HG03064 (cell line): ENCODE measurements around the gene FGF12.

Experiments
- ATAC-seq: cut with Tn5 transposase; IDR thresholded peaks from one replicate; pipeline ENCODE4 v1.9.1; 2021; ENCODE audit warnings: low read depth; ENCODE audit not compliant: unreplicated experiment

FGF12 gene

GRCh38 chr3:192433704-192434103 lies 293.6 kb downstream of the FGF12 start:
- ATAC-seq, result no peak

DNA sequence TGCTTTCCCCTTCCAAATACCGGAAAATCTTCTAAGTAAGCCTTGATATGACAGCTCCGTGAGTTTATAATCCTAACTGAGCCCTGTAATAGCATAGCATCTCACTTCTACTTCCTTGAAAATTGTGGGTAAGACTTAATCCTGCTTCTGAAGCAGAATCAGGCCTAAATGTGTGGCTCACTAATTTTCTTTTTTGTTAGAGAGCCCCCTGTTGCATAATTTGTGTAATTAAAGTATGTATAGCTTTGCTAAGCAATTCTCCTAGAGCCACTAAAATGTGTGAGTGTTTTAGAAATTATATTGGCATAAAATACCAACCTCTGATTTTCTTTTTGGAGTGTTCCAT lies 304.4 kb downstream of the FGF12 start:
- ATAC-seq, result no peak

DNA sequence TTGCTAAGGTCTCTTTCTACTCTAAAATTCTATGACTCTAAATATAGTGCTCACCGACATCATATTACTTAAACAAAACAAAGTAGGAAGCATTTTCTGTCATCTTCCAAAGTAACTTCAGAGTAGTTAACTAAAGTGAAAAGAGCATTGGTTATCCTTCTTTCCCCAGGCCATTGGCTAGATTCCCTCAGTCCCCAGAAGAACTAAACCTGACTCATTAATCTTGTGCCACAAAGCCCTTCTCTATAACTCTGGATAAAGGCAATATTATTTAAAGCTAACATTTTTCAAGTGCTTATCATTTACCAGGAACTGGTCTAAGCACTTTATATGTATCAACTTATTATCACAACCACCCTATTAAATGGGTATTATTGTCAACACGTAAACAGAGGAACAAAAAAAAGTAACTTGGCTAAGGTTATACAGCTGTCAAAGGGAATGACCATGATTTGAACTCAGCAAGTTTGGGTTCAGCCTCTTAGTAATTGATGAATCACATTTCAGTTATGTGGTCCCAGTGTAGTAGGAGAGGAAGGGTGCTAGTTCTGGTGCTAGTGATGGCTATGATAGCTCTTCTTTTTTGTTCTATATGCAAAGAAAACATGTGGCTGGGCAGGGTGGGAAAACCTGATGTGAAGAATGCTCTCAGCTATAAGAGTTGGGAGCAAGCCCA lies 304.9 kb downstream of the FGF12 start:
- ATAC-seq, result no peak

DNA sequence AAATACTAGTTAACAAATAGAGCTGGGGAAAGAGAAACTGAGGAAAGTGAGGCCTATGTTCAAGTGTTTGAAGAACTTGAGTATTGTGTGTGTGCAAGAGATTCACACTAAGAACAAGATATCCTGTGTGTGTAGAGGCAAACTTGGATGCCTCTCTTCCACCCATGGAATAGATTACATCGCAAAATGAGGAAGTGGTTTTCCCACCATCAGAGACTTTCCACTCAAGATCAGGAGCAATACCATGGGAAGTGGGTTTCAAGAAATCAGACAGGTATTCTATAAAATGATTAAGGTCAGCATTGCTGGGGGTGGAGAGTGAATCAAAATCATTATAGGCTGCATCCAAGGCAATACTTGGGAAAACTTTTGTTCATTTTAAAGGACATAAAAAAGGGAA lies 308.0 kb downstream of the FGF12 start:
- no peak for ATAC-seq

DNA sequence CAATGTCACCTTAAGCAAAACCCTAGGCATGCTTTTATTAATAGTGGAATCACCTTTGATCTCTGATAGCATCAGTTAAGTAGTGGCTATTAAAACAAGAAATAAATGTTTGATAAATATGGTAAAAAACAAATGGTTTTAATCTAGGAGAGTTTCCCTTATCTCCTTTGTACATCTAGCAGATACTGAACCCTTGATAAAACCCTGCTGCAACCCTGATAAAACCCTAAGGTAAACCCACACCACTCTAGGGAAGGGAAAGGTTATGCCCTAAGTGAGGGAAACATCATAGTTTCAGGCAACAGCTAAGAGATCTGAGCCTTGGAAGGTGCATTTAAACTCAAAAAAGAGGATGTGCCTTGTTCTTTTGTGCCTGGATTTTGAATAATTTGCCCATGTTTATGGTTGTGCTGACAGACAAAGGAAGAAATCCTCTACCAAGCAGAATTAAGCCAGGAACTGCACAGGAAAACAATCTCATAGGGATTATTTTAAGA lies 309.7 kb downstream of the FGF12 start:
- ATAC-seq, result no peak

GRCh38 chr3:192417017-192417416 lies 310.3 kb downstream of the FGF12 start:
- no peak for ATAC-seq

- no peak for ATAC-seq
Measured at GRCh38 chr3:192413461-192413860, 313.9 kb downstream of the FGF12 start.

DNA sequence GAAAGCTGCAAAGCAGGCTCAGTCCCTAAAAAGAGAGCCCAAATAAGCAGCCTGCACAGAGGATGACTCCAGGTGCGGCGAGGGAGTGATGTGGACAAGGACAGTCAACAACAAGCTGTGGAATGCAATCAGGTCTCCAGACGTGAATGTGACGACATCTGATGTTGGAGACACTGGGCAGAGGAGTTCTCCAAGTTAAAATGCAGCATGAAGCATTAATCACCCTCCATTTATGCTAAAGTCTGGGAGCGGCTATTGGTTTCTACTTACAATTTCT lies 316.7 kb downstream of the FGF12 start:
- no peak for ATAC-seq

DNA sequence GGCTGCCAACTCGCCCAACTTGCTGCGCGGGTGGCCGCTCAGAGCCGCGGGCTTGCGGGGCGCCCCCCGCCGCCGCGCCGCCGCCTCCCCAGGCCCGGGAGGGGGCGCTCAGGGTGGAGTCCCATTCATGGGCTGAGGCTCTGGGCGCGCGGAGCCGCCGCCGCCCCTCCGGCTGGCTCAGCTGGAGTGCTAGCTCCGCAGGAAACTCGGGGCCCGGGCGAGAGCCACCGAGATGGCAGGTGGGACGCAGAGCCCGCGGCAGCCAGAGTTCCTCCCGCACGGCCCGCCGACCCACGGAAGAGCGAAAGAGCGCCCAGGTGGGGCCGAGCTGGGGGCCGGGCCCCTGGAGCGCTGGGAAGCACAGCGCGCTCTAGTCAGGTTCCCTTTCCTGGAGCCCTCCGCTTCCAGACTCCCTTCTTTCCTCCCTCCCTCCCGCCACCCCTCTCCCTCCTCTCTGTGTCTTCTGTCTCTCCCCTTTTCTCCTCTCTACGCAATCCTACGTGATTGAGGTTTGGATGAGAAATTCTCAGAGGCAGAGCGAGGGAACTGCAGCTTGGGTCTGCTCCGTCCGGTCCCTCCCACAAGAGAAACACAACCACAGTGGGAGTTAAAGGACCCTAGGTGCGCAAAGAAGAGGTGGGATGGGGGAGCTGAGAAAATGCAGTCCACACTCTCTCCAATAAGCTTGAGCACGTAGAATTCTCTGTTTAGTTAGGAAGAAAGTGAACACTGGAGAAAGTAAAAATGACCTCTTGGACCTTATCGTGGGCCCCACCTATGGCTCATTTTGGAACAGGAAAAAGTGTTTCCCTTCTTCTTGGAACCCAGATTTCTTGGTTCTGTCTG lies 317.3 kb downstream of the FGF12 start:
- no peak for ATAC-seq

GRCh38 chr3:192409201-192409837 lies 318.0 kb downstream of the FGF12 start:
- no peak for ATAC-seq

GRCh38 chr3:192408647-192409200 lies 318.6 kb downstream of the FGF12 start:
- no peak for ATAC-seq

DNA sequence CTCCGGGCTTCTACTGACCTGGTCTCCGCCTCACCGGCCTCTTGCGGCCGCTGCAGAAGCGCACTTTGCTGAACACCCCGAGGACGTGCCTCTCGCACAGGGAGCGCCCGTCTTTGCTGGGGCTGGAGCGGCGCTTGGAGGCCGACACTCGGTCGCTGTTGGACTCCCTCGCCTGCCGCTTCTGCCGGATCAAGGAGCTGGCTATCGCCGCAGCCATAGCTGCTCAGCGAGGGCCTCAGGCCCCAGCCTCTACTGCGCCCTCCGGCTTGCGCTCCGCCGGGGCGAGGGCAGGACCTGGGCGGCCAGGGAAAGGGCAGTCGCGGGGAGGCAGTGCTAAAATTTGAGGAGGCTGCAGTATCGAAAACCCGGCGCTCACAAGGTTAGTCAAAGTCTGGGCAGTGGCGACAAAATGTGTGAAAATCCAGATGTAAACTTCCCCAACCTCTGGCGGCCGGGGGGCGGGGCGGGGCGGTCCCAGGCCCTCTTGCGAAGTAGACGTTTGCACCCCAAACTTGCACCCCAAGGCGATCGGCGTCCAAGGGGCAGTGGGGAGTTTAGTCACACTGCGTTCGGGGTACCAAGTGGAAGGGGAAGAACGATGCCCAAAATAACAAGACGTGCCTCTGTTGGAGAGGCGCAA lies 319.2 kb downstream of the FGF12 start:
- no peak for ATAC-seq

GRCh38 chr3:192399767-192400166 lies 327.6 kb downstream of the FGF12 start:
- ATAC-seq, result no peak

GRCh38 chr3:192397012-192397411 lies 330.3 kb downstream of the FGF12 start:
- no peak for ATAC-seq

DNA sequence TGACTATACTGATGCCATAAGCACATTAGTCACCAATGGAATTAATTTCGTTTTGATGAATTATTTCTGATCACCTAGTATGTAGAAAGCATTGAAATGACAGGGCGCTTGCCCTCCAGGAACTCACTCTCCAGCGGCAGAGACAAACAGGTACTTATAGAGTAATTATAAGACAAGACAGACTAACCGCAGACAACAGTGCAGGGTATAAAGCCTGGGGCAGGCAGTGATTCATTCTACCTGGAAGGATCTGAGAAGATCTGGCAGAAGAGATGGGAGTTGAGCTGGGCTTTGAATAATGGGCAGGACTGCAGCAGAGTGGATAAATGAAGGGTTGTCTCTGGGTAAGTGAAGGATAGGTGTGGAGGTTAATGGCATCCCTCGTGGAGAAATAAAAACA lies 331.8 kb downstream of the FGF12 start:
- ATAC-seq, result no peak

- no peak for ATAC-seq
Measured at GRCh38 chr3:192392986-192393385, 334.4 kb downstream of the FGF12 start.

DNA sequence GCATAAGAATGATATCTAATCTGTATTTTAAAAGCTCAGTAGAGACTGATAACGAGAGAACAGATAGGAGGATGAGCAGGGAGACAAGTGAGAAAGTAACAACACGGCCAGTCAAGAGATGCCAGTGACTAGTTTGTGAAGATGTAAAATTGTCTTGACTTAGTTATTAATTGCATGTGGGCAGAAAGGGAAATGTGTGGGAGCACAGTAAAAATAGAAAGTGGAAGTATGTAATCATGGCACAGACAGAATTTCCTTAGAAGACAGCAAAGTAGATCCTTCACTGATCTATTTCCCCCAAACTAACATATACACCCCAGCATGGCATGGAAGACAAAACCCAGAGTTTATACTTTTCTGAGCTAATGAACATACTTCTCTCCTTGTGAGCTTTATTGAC lies 344.5 kb downstream of the FGF12 start:
- ATAC-seq, result no peak

DNA sequence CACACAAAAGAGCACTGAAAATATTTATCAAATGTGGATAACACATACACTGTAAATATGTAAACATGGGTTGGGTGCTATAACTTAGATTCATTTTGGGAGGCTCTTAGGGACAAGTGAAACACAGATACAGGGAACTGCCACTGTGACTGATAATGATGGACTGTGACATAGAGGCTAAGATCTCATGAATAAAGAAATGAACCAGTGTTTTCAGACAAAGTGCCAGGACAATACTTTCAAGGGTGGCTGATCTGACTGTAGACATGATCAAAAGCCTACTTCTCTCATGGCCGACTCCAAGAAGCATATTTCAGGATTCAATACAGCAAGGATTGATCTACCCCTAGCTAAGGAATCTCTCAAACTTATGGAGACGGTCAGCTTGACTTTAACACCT lies 353.8 kb downstream of the FGF12 start:
- no peak for ATAC-seq

GRCh38 chr3:192373032-192373431 lies 354.3 kb downstream of the FGF12 start:
- no peak for ATAC-seq

DNA sequence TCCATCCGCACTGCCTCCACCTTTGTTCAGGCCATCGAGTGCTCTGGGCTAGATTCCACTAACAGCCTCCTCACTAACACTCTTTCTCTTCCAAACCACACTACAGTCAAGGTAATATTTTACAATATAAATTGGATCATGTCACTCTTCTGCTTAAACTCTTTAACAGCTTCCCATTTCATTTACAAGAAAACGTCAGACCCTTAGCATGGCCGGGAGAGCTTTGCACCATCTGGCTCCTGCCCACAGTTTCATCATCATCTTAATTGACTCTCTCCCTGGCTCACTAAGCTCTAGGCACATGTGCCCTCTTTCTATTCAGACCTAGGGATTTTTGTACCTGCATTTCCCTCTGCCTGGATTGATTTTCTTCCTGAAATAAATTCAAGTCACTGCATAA lies 354.7 kb downstream of the FGF12 start:
- no peak for ATAC-seq

- ATAC-seq, result no peak
Measured at GRCh38 chr3:192371870-192372400, 355.4 kb downstream of the FGF12 start.
